ENCODE results near the gene ONECUT3. TPM values are rescaled to one million over a fixed set of nuclear protein-coding genes. Genes with fewer than 3 reads are reported as not detected.

Gene ONECUT3
- total RNA-seq, 6 experiments from 2014 or later, result not detected

DNA sequence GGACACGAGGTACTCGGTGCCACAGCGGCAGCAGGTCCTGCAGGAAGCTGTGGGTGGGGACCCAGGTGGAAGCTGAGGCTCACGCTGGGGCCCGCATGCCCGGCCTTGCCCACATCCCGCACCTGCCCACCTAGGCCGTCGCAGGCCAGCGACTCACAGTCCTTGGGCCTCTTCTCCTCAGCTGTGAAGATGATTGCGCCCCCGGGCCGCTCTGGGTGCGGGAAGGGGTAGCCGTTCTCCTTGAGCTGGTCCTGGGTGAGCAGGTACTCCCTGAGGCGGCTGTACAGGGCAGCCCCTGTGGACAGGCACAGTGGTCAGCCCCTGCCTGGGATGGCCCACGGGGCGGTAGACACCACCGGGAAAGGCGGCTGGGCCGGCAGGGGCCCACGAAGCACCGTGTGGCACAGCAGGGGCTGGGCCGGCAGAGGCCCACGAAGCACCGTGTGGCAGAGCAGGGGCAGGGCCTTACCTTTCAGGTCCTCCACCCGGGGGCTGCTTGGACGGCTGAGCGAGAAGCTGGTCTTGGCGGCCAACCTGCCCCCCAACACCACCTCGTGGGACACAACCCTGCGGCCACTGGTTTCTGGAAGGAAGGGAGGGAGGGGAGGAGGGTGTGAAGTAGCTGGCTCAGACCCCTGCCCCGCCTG, 65.4 kb downstream of the ONECUT3 start:
- no peak overlapping the region for H3K4me3 Mint-ChIP-seq
- H3K4me1 Mint-ChIP-seq (ENCODE audit: low read depth), result no peaks in the 10 kb centered on the region
- peaks cover 1% of the 10 kb centered on the region; the same call in 1 of the 2 replicates for H3K27me3 Mint-ChIP-seq (ENCODE audit: insufficient read depth)
- peaks cover 4% of the 10 kb centered on the region; the same call in 1 of the 2 replicates for H3K36me3 Mint-ChIP-seq (ENCODE audit: low read depth)
- TF ChIP-seq, protein P1, sequence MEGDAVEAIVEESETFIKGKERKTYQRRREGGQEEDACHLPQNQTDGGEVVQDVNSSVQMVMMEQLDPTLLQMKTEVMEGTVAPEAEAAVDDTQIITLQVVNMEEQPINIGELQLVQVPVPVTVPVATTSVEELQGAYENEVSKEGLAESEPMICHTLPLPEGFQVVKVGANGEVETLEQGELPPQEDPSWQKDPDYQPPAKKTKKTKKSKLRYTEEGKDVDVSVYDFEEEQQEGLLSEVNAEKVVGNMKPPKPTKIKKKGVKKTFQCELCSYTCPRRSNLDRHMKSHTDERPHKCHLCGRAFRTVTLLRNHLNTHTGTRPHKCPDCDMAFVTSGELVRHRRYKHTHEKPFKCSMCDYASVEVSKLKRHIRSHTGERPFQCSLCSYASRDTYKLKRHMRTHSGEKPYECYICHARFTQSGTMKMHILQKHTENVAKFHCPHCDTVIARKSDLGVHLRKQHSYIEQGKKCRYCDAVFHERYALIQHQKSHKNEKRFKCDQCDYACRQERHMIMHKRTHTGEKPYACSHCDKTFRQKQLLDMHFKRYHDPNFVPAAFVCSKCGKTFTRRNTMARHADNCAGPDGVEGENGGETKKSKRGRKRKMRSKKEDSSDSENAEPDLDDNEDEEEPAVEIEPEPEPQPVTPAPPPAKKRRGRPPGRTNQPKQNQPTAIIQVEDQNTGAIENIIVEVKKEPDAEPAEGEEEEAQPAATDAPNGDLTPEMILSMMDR (IDR thresholded peaks at IDR 0.05), result no peak
- no peak overlapping the region for H3K27ac Mint-ChIP-seq
- H3K9me3 Mint-ChIP-seq, result no peaks in the 10 kb centered on the region
- DNase-seq, result no peak

DNA sequence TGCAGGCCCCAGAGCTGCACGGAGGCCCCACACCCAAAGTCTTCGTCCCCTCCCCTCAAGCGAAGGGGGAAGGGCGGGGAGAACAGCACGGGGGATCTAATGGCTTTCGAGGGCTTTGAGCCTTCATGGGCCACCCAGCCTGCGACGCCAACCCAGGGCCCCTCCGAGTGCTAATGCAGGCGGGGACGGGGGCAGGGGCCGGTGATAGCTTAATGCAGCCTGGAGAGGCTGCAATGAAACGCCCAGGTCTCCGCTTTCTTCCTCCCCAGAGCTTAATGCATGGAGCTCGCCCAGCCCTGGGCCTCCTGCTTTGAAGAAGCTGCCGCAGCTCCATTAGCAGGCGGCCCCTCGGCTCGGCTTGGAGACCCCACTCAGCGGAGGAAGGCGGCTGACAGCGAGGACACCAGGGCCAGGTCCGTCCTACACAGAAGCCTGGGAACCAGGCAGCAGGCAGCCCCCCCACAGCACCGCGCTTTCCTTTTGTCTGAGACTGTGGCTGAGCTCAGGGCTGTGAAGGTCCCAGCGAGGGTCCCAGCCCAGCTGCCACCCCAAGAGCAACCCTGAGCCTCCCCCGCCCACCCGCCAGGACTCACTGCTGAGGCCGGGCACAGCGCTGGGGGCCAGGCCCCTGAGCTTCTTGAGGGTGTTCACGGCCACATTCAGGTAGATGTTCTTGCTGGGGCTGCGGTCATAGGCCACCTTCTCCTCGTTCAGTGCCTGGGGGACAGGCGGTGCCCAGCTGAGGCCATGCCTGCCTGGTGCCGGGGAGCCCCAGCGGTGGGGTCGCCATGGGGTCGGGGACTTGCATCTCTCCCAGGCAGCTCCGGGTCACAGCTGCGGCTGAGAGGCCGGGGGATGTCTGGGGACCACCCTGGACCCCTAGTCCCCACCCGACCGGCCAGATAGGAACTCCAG, 66.3 kb downstream of the ONECUT3 start:
- Mint-ChIP-seq H3K27ac (no peak overlapping the region), H3K9me3 (no peaks in the 10 kb centered on the region), H3K4me3 (no peak overlapping the region), H3K36me3 (ENCODE audit: low read depth) (peaks cover 4% of the 10 kb centered on the region; the same call in 1 of the 2 replicates), H3K4me1 (ENCODE audit: low read depth) (no peaks in the 10 kb centered on the region), H3K27me3 (ENCODE audit: insufficient read depth) (no peaks in the 10 kb centered on the region; the same call in 1 of the 2 replicates)
- DNase-seq, result no peak
- TF ChIP-seq, protein P1 (IDR thresholded peaks at IDR 0.05), result no peak

DNA sequence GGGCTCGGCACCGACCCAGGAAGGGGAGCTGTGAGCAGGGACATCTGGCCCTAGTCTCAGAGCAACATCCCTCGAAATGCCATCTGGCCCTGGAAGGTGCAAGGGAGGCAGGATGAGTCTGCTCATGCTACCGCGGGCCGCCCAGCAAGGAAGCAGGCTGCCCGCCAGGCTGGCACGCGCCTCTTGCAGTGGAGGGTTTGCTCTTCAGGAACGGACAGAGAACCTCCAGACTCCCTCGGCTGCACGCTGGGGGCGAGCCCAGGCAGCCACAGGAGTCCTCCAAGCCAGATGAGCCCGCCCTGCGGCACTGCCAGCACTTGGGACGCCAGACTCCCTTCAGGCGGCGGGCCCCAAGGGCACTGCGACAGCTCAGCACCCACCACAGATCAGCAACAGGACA, 68.9 kb downstream of the ONECUT3 start:
- Mint-ChIP-seq H3K36me3 (ENCODE audit: low read depth) (peaks cover 8% of the 10 kb centered on the region; the same call in 1 of the 2 replicates), H3K9me3 (no peaks in the 10 kb centered on the region), H3K4me3 (no peak overlapping the region), H3K27me3 (ENCODE audit: insufficient read depth) (no peaks in the 10 kb centered on the region; the same call in 1 of the 2 replicates), H3K4me1 (ENCODE audit: low read depth) (peaks cover 4% of the 10 kb centered on the region; the same call in 1 of the 2 replicates), H3K27ac (no peak overlapping the region; the same call in 1 of the 2 replicates)
- DNase-seq, result no peak
- TF ChIP-seq, protein P1 (IDR thresholded peaks at IDR 0.05), result no peak

DNA sequence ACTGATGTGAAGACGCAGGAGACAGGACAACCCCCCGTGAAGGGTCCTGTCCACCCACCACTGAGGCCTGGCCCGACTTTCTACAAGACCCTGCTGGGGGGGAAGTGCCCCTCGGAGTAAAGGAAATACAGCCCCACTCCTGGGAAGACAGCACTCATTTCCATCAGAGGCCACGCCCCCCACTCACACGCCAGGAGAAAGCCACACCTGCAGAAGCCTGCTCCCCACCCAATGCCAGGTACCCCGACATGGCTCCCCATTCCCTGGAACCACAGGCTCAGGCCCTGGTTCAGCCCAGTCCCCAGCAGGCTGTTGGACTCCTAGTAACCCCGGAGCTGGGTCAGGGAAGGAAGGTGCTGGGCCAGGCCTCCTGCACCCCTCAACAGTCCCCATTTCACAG, 69.7 kb downstream of the ONECUT3 start:
- DNase-seq, result no peak
- TF ChIP-seq, protein P1 (IDR thresholded peaks at IDR 0.05), result no peak
- H3K27ac Mint-ChIP-seq, result no peak overlapping the region
- H3K36me3 Mint-ChIP-seq (ENCODE audit: low read depth), result peaks cover 8% of the 10 kb centered on the region; the same call in 1 of the 2 replicates
- H3K27me3 Mint-ChIP-seq (ENCODE audit: insufficient read depth), result no peaks in the 10 kb centered on the region; the same call in 1 of the 2 replicates
- no peaks in the 10 kb centered on the region for H3K9me3 Mint-ChIP-seq
- peaks cover 4% of the 10 kb centered on the region; the same call in 1 of the 2 replicates for H3K4me1 Mint-ChIP-seq (ENCODE audit: low read depth)
- no peak overlapping the region for H3K4me3 Mint-ChIP-seq

DNA sequence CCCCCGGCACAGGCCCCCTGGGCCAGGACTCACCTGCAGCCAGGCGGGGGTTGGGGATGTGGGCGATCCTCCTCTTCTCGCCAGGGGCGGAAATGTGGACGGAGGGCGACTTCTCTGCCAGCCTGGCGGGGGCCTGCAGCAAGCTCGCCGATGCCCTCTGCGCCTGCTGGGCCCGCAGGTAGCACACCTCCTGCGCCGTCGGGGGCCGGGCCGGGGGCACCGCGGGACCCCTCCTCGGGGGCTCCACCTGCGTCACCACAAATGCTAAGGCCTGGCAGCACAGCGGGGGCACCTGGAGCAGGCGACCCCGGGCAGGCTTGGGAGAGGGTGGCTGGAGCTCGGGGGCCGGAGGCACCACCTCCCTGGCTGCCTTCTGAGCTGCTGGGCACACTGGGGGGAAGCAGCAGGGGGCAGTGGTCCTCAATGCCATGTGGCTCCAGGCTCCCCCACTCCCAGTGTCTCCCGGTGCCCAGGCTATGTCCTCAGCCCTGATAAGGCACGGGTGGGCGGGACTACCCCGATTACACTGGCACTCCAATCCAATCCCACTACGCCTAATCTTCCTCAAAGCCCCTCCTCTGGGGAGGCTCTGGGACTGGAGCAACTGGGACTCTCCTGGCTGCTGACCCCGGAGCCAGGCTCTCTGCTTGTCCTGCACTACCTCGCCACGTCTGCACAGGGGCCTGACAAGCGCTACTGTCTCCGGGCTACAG, 70.4 kb downstream of the ONECUT3 start:
- Mint-ChIP-seq H3K27ac (no peak overlapping the region), H3K27me3 (ENCODE audit: insufficient read depth) (no peaks in the 10 kb centered on the region; the same call in 1 of the 2 replicates), H3K9me3 (no peaks in the 10 kb centered on the region), H3K4me3 (no peak overlapping the region), H3K4me1 (ENCODE audit: low read depth) (peaks cover 4% of the 10 kb centered on the region; the same call in 1 of the 2 replicates), H3K36me3 (ENCODE audit: low read depth) (peaks cover 8% of the 10 kb centered on the region; the same call in 1 of the 2 replicates)
- no peak for DNase-seq
- TF ChIP-seq, protein P1 (IDR thresholded peaks at IDR 0.05), result no peak

Measured in HFFc6 (cell line).